K562 (cell line): ENCODE measurements around the gene LCN15. TPM values are rescaled to one million over a fixed set of nuclear protein-coding genes. Genes with fewer than 3 reads are reported as not detected.

Source experiments
- CBFA2T2 ChIP-seq: fragments of 450-650 bp; conservative IDR thresholded peaks from 2 replicates; pipeline ENCODE4 v1.6.1; 2017; ENCODE audit warnings: mild to moderate bottlenecking
- ESRRA ChIP-seq: fragments of 450-650 bp; IDR thresholded peaks from 2 replicates; pipeline ENCODE4 v1.6.1; 2014; ENCODE audit warnings: low read depth, mild to moderate bottlenecking, moderate library complexity, borderline replicate concordance
- FOS ChIP-seq: IDR thresholded peaks from 3 replicates; pipeline ENCODE4 v1.6.1; 2011; ENCODE audit not compliant: insufficient read length; ENCODE audit errors: extremely low read depth
- HDAC2 ChIP-seq: fragments of 450-650 bp; IDR thresholded peaks from 2 replicates; pipeline ENCODE4 v1.6.1; 2016; ENCODE audit warnings: mild to moderate bottlenecking
- HNRNPUL1 ChIP-seq: fragments of 200-400 bp; formaldehyde crosslinking; IDR thresholded peaks from 2 replicates; pipeline ENCODE4 v1.6.1; 2017; ENCODE audit warnings: low read length
- JUND ChIP-seq, 2 experiments: IDR thresholded peaks; 2 replicates in 1 of 2; 3 replicates in 1 of 2; pipeline ENCODE4 v1.6.1; 2011; ENCODE audit warnings: borderline replicate concordance in 2 of 2, low read depth in 2 of 2, low read length in 2 of 2, improper control_type of control experiment in 1 of 2, missing biosample characterization in 1 of 2, missing genetic modification characterization in 1 of 2, missing genetic modification reagents in 1 of 2
- MAFK ChIP-seq: IDR thresholded peaks from 2 replicates; pipeline ENCODE4 v1.6.1; 2011; ENCODE audit warnings: low read length, improper control_type of control experiment
- RBM14 ChIP-seq: fragments of 200-400 bp; formaldehyde crosslinking; IDR thresholded peaks from 2 replicates; pipeline ENCODE4 v1.6.1; 2018; ENCODE audit warnings: low read depth, mild to moderate bottlenecking, low read length, moderate library complexity, borderline replicate concordance; ENCODE audit not compliant: insufficient read depth
- RBM34 ChIP-seq: fragments of 200-400 bp; formaldehyde crosslinking; IDR thresholded peaks from 2 replicates; pipeline ENCODE4 v1.6.1; 2018; ENCODE audit warnings: low read length, borderline replicate concordance; ENCODE audit not compliant: insufficient read depth
- SLC30A9 ChIP-seq: fragments of 250-450 bp; sonication (Bioruptor Pico); IDR thresholded peaks from 2 replicates; pipeline ENCODE4 v1.8.0; 2022; ENCODE audit warnings: mild to moderate bottlenecking, moderate library complexity
- SRSF9 ChIP-seq: fragments of 200-400 bp; formaldehyde crosslinking; IDR thresholded peaks from 2 replicates; pipeline ENCODE4 v1.6.1; 2017; ENCODE audit warnings: low read depth, low read length, borderline replicate concordance
- TCF7L2 ChIP-seq: fragments of 150-350 bp; IDR thresholded peaks from 2 replicates; pipeline ENCODE4 v1.6.1; 2016; ENCODE audit warnings: low read depth, mild to moderate bottlenecking, low read length, moderate library complexity
- ZKSCAN8 ChIP-seq: fragments of 200-800 bp; sonication (Bioruptor generic); IDR thresholded peaks from 2 replicates; pipeline ENCODE4 v1.6.1; 2016; ENCODE audit warnings: missing genetic modification characterization, missing compliant biosample characterization
- ZNF175 ChIP-seq: fragments of 200-800 bp; sonication (Bioruptor generic); IDR thresholded peaks from 2 replicates; pipeline ENCODE4 v1.6.1; 2016; ENCODE audit warnings: low read depth, mild to moderate bottlenecking, missing genetic modification characterization, missing compliant biosample characterization
- polyA plus RNA-seq, 8 experiments: library from polyadenylated mRNA; depleted of rRNA in 4 of 8; stranded (reverse) in 5 of 8; unstranded in 3 of 8; fragments of >200 nt; fragmentation: Nextera tagmentation in 2 of 8; fragmentation: Illumina TruSeq in 1 of 8; extraction: Ambion mirVana in 2 of 8; extraction: Trizol in 1 of 8; gene quantifications; 2 replicates each; pipeline versions ENCODE4 v1.2.1 to v1.2.3, GENCODE V29; 2011 to 2014; ENCODE audit warnings: inconsistent platforms in 1 of 8, missing spikeins in 1 of 8
- total RNA-seq, 7 experiments: library from RNA; depleted of rRNA in 6 of 7; stranded (reverse); fragments of >200 nt in 6 of 7; fragmentation: Illumina TruSeq in 2 of 7; extraction: Trizol in 2 of 7; gene quantifications; 2 replicates each; pipeline versions ENCODE4 v1.2.1 to v1.2.3, GENCODE V29; 2011 to 2021; ENCODE audit warnings: low replicate concordance in 1 of 7
- TF ChIP-seq, protein P1 (sequence below): fragments of 250-450 bp; sonication (Bioruptor Pico); IDR thresholded peaks from 2 replicates; pipeline ENCODE4 v1.8.0; 2022; ENCODE audit warnings: inconsistent platforms, mild to moderate bottlenecking, moderate library complexity, borderline replicate concordance
- TF ChIP-seq, protein P2 (sequence below): sonication (generic); formaldehyde crosslinking; IDR thresholded peaks from 2 replicates; pipeline ENCODE4 v1.8.0; 2022; ENCODE audit warnings: missing genetic modification reagents, mild to moderate bottlenecking, moderate library complexity, borderline replicate concordance
- TF ChIP-seq, protein P3 (sequence below): fragments of 200-800 bp; sonication (Bioruptor generic); IDR thresholded peaks from 2 replicates; pipeline ENCODE4 v1.6.1; 2017; ENCODE audit warnings: missing genetic modification characterization, missing compliant biosample characterization
- TF ChIP-seq, protein P4 (sequence below): fragments of 450-650 bp; formaldehyde crosslinking; IDR thresholded peaks from 2 replicates; pipeline ENCODE4 v1.4.0; 2022; ENCODE audit warnings: missing genetic modification characterization
- TF ChIP-seq, protein P5 (sequence below): sonication (generic); formaldehyde crosslinking; IDR thresholded peaks from 2 replicates; pipeline ENCODE4 v1.8.1; 2022; ENCODE audit warnings: missing genetic modification reagents
- TF ChIP-seq, protein P6 (sequence below): fragments of 450-650 bp; IDR thresholded peaks from 2 replicates; pipeline ENCODE4 v1.6.1; 2017; ENCODE audit warnings: mild to moderate bottlenecking, moderate library complexity

LCN15 gene
- total and polyA plus RNA-seq, 9 of the 15 experiments (the other 6 are each of a cell fraction or from before 2014, with no cell fraction given): 0.66 TPM; not detected in 8

DNA sequence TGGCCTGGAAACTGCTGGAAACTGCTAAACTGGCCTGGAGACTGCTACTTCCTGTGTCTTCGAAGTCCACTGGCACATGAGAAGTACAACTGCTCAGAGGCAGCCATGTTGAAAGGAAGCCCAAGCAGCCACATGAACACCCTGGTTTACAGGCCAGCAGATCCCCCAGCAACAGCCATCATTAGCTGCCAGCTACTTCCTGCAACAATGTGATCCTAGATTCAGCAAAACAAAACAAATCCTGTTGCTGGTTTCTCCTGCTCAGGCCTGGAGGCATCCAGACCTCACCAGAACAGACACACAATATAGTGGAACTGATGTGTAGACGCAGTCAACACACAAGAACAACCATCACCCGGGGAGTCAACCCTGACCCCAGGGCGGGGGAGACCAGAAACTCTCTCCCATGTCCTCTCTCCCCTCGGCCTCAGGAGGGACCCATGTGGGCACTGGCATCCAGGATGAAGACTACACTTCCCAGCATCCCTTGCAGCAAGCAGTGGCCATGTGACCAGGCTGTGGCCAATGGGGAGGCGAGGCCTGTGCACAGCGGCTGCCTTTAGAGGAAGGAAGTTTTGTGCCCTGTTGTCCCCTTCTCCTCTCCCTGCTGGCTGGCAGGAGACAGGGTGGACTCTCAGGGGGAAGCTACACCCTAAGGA lies 9.2 kb upstream of the LCN15 start (continued):
- no peak for TF ChIP-seq RBM34
- TF ChIP-seq, protein P1, sequence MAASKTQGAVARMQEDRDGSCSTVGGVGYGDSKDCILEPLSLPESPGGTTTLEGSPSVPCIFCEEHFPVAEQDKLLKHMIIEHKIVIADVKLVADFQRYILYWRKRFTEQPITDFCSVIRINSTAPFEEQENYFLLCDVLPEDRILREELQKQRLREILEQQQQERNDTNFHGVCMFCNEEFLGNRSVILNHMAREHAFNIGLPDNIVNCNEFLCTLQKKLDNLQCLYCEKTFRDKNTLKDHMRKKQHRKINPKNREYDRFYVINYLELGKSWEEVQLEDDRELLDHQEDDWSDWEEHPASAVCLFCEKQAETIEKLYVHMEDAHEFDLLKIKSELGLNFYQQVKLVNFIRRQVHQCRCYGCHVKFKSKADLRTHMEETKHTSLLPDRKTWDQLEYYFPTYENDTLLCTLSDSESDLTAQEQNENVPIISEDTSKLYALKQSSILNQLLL (CRISPR knock-in tag): no peak
- no peak for TF ChIP-seq TCF7L2
- TF ChIP-seq, protein P2, sequence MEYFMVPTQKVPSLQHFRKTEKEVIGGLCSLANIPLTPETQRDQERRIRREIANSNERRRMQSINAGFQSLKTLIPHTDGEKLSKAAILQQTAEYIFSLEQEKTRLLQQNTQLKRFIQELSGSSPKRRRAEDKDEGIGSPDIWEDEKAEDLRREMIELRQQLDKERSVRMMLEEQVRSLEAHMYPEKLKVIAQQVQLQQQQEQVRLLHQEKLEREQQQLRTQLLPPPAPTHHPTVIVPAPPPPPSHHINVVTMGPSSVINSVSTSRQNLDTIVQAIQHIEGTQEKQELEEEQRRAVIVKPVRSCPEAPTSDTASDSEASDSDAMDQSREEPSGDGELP (CRISPR knock-in tag): peak; percentile 24; the same call in 1 of the 2 replicates
- TF ChIP-seq RBM14: no peak
- TF ChIP-seq, protein P3, sequence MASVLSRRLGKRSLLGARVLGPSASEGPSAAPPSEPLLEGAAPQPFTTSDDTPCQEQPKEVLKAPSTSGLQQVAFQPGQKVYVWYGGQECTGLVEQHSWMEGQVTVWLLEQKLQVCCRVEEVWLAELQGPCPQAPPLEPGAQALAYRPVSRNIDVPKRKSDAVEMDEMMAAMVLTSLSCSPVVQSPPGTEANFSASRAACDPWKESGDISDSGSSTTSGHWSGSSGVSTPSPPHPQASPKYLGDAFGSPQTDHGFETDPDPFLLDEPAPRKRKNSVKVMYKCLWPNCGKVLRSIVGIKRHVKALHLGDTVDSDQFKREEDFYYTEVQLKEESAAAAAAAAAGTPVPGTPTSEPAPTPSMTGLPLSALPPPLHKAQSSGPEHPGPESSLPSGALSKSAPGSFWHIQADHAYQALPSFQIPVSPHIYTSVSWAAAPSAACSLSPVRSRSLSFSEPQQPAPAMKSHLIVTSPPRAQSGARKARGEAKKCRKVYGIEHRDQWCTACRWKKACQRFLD (CRISPR knock-in tag): no peak
- TF ChIP-seq CBFA2T2: peak; percentile 58
- no peak for TF ChIP-seq SLC30A9
- no peak for TF ChIP-seq ESRRA
- no peak for TF ChIP-seq JUND (IDR thresholded peaks at IDR 0.05; ENCODE audit: borderline replicate concordance, low read depth, low read length)
- no peak for TF ChIP-seq JUND (tag; IDR thresholded peaks at IDR 0.05; ENCODE audit: borderline replicate concordance, low read depth, low read length)
- no peak for TF ChIP-seq ZNF175 (CRISPR knock-in tag)
- TF ChIP-seq SRSF9: no peak
- TF ChIP-seq, protein P4, sequence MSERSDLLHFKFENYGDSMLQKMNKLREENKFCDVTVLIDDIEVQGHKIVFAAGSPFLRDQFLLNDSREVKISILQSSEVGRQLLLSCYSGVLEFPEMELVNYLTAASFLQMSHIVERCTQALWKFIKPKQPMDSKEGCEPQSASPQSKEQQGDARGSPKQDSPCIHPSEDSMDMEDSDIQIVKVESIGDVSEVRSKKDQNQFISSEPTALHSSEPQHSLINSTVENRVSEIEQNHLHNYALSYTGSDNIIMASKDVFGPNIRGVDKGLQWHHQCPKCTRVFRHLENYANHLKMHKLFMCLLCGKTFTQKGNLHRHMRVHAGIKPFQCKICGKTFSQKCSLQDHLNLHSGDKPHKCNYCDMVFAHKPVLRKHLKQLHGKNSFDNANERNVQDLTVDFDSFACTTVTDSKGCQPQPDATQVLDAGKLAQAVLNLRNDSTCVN (CRISPR knock-in tag): no peak
- TF ChIP-seq HNRNPUL1: no peak
- TF ChIP-seq, protein P5, sequence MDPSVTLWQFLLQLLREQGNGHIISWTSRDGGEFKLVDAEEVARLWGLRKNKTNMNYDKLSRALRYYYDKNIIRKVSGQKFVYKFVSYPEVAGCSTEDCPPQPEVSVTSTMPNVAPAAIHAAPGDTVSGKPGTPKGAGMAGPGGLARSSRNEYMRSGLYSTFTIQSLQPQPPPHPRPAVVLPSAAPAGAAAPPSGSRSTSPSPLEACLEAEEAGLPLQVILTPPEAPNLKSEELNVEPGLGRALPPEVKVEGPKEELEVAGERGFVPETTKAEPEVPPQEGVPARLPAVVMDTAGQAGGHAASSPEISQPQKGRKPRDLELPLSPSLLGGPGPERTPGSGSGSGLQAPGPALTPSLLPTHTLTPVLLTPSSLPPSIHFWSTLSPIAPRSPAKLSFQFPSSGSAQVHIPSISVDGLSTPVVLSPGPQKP (CRISPR knock-in tag): no peak
- no peak for TF ChIP-seq HDAC2
- TF ChIP-seq FOS: peak; percentile 66
- no peak for TF ChIP-seq MAFK
- TF ChIP-seq, protein P6, sequence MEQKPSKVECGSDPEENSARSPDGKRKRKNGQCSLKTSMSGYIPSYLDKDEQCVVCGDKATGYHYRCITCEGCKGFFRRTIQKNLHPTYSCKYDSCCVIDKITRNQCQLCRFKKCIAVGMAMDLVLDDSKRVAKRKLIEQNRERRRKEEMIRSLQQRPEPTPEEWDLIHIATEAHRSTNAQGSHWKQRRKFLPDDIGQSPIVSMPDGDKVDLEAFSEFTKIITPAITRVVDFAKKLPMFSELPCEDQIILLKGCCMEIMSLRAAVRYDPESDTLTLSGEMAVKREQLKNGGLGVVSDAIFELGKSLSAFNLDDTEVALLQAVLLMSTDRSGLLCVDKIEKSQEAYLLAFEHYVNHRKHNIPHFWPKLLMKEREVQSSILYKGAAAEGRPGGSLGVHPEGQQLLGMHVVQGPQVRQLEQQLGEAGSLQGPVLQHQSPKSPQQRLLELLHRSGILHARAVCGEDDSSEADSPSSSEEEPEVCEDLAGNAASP: no peak
- no peak for TF ChIP-seq ZKSCAN8 (CRISPR knock-in tag)
